Right ventricle myocardium superior (tissue), 1 donor: ENCODE results near the gene KCNG1. TPM values are rescaled to one million over a fixed set of nuclear protein-coding genes. Genes with fewer than 3 reads are reported as not detected.
"Not testable (repeated sequence)": the region's sequence is repeated elsewhere in the genome, so short reads cannot be mapped to it uniquely, and the experiment has no call there.

Experiments used
- ATAC-seq: fragments of 200-7000 bp; cut with Tn5 transposase; one replicate; pipeline ENCODE4 v1.9.1; 2020; ENCODE audit warnings: mild to moderate bottlenecking; ENCODE audit not compliant: poor library complexity
- DNase-seq: peaks from one replicate; pipeline ENCODE4 v3.0.0-alpha.2; 2020
- intact Hi-C: fragments of 100-400 bp; cut with DNase I; formaldehyde crosslinking; loops from one replicate; pipeline ENCODE4 v1.11.2; 2022
- total RNA-seq: library from RNA; stranded (reverse); fragmentation: NEBNext Ultra II Directional; extraction: Animal tissue kit (Norgen Biotek cat#: 25700); gene quantifications from one replicate; pipeline ENCODE4 v1.2.1, GENCODE V29; 2021
- donor health status: DM: no; HTN: yes; CAD: no; lungs with severe emphysema.

KCNG1 gene
- total RNA-seq, 1 donor from 2014 or later, result 0.32 TPM

DNA sequence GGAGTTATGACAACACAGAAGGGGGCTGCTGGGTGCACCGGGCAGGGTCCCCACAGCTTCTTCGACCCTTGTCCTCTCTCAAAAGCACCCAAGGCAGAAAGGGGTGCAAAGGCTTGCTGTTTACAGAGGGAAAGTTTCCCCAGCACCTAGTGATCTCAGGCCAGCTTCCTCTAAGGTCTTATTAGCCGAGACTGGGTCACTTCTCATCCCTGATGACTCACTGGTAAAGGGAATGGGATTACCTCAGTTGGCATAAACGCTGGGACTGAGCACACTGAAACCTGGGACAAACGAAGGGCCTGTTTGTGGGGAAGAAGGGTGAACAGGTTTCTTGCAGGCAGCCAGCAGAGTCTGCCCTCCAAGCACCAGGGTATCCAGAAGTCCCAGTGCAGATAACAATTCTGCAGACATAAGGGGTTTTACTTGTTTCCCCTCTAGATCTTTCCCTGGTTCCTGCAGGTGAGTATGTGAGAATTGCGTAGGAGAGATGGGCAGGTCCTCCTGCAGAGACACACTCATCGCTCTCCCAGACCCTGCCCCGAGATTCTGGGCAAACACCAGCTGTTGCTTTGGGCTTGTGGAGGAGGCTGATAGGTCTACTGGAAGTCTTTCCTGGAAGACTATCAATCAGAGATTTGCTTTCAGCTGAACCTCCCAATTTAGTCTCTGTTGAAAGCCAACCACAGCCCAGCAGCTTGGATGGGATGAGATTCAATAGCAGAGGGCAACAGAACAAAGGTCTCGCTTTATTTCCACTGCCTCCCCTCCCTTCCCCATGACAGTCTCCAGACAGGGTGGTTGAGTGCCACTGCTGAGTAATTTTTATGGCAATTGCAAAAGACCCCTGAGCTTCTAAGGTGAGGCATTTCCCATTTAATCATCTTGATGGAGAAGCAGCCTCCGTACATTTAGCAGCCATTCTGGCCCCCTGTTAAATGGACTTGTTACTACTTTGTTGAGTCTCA, 25.7 kb downstream of the KCNG1 start:
- no peak for ATAC-seq
- DNase-seq, result no peak
- intact Hi-C loops, result no loop called here

DNA sequence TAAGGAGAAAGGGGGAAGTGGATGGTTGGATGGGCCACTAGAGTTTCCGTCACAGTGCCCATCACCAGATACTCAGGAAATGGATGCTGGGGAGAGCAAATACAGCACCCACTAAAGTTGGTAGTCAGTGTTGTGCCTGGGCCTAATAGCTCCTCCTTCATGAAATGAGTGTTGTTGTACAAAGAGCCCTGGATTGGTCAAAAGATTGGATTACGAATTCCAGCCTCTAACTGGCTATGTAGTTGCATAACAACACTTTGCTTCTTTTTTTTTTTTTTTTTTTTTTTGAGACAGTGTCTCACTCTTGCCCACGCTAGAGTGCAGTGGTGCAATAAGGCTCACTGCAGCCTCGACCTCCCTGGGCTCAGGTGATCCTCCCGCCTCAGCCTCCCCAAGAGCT, 27.4 kb downstream of the KCNG1 start:
- ATAC-seq, result no peak
- intact Hi-C loops, result no loop called here
- DNase-seq, result no peak

DNA sequence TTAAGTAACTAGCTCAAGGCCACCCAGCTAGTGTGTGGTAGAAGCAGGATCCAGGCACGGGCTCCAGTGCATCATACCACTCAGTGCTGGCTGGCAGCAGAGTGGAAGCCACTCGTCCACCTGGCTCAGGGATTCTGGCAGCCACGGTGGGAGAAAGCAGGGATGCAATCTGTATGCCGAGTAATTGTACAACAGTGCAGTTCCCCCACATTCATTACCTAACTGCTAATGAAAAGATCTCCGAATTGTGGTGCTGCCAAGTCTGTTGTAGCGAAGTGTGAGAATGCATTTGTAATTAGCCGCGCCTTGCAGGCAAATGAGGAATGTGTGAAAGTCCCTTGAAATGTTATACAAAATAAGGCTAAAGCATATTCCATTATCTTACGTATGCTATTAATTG, 29.0 kb downstream of the KCNG1 start:
- intact Hi-C loops, result no loop called here
- DNase-seq (no peak), ATAC-seq (no peak)

DNA sequence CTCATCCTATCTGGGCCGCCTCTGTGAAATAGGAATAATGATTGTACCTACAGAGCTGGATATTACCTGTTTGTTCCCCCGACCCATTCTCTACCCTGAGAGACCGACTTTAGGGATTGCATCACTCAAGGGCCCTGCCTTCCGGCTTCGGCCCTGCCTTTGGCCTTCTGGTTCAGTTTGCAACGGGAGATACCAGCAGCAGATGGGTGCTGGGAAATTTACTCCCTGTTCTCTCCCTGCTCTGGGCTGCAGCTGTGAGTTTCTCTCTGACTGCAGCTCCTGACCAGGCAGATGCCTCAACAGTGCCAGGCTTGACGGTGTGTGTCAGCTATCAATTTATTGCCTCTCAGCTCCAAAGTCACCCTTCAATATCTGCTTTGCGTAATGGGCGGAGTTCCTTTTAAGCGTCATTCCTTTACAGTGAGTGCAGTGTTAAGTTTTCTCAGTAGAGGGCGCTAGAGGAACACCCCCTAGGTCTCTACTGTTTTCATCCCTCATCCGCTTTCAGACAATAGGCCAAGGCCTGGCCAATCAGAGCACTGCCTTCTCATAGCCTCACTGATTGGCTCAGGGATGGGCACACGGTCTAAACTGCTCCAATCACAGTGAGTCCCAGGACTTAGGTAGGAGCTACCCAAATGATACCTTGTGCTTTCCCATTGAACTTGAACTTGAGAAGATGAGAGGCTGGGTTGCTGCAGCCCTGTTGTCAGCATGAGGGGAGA, 30.0 kb downstream of the KCNG1 start:
- intact Hi-C loops, result no loop called here
- DNase-seq, result no peak
- ATAC-seq, result peak; percentile 22

DNA sequence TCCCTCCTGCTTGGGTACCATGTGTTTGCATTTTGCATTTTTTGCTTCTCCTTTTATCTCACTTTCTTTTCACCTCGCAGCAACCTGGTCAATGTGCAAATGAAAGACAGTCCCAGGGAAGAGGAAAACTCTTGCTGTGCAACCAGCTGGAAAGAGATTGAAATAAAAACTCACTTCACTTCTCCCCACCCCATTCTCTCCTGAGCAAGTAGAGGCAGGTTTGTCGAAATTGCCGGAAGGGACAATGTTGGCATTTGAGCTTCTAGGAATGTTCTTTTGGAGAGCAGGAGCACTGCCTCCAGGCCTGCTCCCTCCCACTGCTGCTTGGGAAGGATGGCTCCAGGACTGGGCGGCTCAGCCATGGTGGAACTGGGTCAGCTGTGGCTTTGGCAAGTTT, 30.6 kb downstream of the KCNG1 start:
- intact Hi-C loops, result no loop called here
- ATAC-seq, result no peak
- DNase-seq, result no peak

DNA sequence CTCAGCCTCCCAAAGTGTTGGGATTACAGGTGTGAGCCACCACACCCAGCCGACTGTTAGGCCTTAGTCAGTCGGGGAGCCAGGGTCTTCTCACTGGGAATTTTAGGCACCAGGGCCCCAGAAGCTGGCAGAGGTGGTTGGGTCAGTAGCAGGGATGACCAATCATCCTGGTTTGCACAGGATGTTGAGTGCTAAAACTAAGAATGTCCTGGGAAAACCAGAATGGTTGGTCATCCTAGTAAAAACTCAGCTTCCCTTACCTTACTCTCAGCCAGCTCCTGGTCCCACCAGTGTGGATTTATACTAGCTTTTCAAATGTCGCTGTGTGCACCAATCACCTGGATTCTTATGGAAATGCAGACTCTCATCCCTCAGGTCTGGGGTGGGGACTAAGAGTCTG, 31.8 kb downstream of the KCNG1 start:
- no peak for ATAC-seq
- intact Hi-C loops, result no loop called here
- DNase-seq, result no peak

DNA sequence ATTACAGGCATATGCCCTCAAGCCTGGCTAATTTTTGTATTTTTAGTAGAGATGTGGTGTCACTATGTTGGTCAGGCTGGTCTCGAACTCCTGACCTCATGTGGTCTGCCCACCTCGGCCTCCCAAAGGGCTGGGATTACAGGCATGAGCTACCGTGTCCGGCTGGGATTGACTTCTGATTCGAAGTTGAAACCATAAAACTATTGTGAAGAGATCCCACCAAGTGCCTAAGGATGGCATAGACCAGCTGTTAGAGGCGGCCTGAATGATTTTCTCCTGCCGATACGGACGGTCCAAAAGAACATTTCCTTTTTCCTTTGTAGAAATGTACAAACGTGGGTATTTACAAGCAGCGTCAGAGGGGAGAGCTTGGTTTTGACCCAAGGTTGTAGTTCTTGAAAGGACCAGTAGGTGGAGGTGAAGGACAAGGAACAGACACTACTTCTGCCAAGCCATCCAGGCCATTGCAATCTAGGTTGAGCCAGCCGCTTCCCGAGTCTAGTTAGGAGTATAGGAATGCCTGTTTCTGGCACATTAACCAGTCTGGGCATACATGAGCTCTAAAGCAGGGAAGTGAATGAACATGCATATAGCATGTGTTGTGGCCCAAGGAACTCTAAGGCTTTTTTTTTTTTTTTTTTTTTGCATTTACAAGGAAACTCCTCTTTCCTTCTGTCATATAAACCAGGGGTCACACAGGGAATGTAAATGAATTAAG, 35.3 kb downstream of the KCNG1 start:
- DNase-seq, result no peak
- ATAC-seq, result peak; percentile 96
- intact Hi-C loops, result loop anchor here (1.0 to 5.0 kb wide), 2 partner anchors 319 to 340 kb away; no protein-coding TSS in a partner anchor

DNA sequence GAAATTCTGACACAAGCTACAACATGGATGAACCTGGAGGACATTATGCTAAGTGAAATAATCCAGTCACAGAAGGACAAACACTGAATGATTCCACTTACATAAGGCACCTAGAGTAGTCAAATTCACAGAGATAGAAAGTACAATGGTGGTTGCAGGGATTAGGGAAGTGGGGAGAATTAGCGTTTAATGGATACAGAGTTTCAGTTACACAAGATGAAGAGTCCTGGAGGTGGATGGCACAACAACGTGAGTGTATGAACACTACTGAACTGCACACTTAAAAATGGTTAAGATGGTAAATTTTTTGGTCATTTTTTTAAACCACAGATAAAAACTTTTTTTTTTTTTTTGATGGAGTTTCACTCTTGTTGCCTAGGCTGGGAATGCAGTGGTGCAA, 39.6 kb downstream of the KCNG1 start:
- intact Hi-C loops, result no loop called here
- no peak for DNase-seq
- ATAC-seq, result no peak

DNA sequence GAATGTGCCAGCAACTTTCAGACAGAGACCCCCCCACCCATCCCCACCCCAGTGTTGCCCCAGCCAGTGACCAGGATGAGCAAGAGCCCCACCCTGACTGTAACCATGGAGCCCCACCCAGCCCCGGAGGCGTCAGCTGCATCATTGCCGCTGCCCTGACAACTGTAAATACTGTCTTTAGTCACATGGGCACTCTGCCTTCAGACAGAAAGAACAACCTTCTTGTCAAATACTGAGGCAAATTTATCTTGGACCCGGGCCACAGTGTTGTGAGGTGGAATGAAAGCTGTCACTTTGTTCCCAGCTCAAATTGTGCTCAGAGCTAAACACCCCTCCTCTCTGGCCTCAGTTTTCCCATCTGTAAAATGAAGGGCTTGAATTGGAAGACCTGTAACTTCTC, 40.5 kb downstream of the KCNG1 start:
- intact Hi-C loops, result no loop called here
- no peak for DNase-seq
- ATAC-seq, result no peak

DNA sequence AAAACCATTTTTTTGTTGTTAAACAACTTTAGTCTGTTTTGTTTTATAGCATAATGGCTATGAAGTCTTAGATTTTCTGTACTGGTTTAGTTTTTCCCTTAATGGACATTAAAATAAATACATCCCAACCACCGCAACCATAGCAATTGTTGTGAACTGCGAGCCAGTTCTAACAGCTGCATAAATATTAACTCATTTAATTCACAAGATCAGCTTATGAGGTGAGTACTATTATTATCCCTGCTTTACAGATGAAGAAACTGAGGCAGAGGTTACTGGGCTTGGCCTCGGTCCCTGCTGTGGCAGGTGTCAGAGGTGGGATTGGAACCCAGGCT, 41.2 kb downstream of the KCNG1 start:
- ATAC-seq, result no peak
- intact Hi-C loops, result no loop called here
- no peak for DNase-seq

DNA sequence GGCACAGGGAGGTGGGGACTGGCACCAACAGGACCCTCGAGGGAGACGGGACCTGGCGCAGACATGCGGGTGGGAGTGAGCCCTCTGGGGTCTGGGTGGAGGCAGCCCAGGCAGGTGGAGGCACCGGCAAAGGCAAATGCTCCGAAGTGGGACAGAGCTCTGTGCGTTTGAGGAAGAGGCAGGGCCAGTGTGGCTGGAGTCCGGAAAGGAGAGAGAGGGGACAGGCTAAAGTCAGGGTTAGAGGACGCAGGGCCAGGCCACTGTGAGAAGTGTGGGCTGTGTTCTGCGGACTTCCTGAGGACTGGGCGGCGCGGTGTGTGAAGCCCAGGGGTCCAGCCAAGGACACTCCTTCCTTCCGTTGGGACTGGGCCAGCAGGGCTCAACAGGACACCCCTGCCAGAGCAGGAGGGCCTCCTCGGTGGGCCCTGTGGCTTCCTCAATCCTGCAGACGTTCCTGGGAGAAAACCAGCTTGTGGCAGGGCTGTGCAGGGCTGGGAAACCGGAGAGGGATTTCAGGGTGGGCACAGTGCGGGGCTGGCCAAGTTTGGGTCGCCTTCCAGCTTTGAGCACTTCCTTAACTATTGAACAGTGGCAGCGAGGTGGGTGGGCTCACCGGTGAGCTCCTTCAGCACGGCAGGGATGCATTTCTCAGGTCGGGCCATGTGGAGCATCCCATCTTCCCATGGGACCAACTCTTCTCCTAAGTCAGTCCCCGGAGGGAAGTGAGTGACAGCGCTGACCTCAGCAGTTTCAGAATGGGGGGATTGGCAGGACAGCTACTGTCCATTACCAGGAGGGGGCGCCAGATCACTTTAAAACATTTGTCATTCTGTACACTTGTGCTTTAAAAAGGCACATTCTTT, 41.8 kb downstream of the KCNG1 start:
- ATAC-seq (peak; percentile 63), DNase-seq (peak; percentile 51)
- intact Hi-C loops, result no loop called here

DNA sequence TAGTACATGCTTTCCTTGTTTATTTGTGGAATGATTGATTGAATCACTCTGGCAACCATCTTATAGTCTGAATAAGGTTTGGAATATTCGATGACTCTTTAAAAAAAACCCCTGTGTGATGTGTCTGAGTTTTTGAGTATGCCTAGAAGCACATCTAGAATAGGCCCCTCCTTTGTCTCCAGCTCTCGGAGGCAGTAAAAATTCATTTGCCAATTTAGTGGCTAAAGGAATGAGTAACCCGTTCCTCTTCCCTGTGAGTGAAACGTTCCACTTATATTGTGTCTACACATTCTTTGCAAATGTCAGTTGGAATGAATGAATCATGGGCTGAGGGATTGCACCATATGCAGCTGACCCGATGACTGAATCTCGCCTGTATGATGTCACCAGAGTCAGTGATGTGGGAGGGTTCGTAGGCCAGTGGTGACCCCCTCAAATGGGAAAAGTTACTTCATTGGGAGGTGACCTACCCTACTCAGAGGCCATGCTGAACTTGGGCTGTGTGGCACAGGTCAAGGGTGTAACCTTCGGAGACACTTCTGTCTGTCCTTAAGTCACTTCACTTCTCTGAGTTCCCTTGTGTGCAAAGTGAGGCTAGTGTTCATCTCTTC, 42.7 kb downstream of the KCNG1 start:
- ATAC-seq, result no peak
- no peak for DNase-seq
- intact Hi-C loops, result no loop called here

DNA sequence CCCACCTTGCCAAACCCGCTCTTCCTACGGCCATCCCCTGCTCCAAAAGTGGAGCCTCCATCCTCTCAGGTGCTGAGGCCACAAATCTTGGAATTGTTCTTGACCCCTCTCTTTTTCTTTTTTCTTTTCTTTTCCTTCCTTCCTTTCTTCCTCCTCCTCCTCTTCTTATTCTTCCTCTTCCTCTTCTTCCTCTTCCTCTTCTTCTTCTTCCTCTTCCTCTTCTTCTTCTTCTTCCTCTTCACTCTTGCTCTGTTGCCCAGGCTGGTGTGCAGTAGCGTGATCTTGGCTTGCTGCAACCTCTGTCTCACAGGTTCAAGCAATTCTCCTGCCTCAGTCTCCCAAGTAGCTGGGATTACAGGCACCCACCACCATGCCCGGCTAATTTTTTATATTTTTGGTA, 44.4 kb downstream of the KCNG1 start:
- DNase-seq, ATAC-seq, intact Hi-C loops: not testable (repeated sequence)

DNA sequence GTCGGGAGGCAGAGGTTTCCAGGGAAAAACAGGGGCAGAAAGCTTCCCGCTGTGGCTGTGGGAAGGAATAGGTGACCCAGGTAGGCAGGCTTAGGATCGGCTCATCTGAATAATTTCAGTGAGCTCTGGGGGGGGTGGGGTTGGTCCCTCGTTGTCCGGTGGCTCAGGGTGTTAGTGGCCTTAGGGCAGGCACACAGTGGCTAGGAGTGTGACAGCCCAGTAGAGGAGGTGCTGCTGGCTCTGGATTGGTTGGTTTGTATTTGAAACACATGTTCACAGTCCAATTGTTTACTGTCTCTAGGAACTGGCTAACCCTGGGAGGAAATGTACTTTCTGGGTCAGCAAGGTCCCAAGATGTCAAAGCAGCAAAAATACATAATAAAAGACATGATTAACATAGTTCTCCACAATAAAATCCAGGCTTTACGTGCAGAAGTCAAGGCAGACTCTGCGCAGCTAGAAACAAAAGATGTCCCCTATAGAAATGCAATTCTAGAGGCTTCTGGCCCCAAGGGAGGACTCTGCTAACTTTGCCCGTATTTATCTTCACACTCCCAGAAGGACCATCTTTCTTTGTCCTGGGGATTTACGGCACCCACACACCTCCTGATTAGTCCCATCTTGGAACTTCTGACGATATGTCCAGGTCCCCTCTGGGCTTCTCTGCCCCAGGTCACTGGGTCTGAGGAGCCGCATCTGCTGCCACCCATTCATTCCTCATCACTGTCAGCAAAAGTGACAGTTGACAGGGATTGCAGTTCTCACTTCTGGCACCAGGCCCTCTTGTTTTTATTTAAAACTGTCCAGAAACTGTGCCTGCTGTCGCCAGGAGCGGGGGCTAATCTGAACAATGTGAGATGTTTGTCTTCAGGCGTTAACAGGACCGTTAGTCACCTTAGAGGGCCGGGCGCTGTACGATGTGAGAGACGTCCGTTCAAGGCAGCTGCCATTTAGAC, 45.6 kb downstream of the KCNG1 start:
- no peak for ATAC-seq
- intact Hi-C loops, result no loop called here
- no peak for DNase-seq

DNA sequence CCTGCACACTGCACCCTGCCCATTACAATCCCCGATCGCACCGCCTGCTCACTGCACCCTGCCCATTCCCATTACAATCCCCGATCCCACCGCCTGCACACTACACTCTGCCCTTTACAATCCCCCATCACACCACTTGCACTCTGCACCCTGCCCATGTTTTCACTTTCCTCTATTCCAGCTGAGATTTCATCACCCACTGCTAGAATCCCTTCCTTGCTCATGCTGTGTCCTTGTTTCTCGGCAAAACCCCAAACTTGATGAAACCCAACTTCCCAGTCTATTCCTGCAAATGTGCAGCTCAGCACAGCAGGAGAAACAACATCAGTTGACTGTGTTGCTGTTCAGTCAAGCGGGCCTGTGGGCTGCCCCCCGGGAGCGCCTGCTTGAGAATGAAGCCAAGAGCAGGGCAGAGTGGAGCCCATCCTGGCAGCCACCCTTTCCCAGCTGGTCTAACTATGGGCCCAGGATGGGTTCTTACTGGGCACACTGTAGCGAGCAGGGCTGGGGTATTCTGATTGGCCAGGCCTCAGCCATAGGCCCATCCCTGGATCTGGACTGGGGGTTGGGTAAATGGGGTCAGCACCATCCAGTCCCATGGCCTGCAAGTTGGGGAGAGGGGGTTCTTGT, 47.1 kb downstream of the KCNG1 start:
- no peak for ATAC-seq
- no peak for DNase-seq
- intact Hi-C loops, result no loop called here

DNA sequence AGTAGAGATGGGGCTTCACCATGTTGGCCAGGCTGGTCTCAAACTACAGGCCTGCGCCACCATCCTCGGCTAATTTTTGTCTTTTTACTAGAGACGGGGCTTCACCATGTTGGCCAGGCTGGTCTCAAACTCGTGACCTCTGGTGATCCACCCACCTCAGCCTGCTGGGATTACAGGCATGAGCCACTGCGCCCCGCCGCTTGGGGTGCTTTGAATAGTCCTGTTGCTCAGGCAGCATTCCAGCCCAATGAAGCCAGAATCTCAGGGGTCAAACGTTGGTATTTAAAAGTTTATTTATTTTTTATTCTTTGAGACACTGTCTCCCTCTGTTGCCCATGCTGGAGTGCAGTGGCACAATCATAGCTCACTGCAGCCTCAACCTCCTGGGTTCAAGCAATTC, 53.0 kb downstream of the KCNG1 start:
- DNase-seq (no peak), ATAC-seq (no peak)
- intact Hi-C loops, result no loop called here

DNA sequence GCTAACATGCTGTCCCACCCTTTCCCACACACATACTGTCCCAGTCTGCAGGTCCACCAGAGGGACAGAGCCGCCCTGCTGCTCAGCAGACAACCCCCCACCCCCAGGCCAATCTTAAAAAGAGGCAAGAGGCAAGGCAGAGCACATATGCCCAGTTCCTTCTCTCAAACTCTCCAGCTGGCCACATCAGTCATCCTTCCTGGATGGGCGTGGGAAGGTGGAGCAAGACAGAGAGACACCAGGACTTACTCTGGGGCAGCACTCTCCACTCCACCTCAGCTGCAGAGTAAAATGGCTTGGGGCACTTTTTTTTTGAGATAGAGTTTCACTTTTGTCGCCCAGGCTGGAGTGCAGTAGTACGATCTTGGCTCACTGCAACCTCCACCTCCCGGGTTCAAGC, 53.5 kb downstream of the KCNG1 start:
- intact Hi-C loops, result no loop called here
- no peak for DNase-seq
- ATAC-seq, result no peak
